Fibroblast of pulmonary artery (primary cell): ENCODE results near the gene GIMAP5.

Experiments used
- DNase-seq: peaks from one replicate; pipeline ENCODE4 v3.0.0-alpha.2; 2010; ENCODE audit warnings: low read depth
- H3K4me3 ChIP-seq: replicated peaks from 2 replicates; pipeline ENCODE4 v1.5.1; 2011; ENCODE audit warnings: low read depth, mild to moderate bottlenecking, control low read depth, low read length, moderate library complexity
- CTCF ChIP-seq: IDR thresholded peaks from 2 replicates; pipeline ENCODE4 v1.5.1; 2011; ENCODE audit warnings: mild to moderate bottlenecking, control low read depth, low read length, inconsistent platforms; ENCODE audit errors: missing control alignments

GIMAP5 gene

GRCh38 chr7:150753239-150753638, 16.0 kb downstream of the GIMAP5 start:
- DNase-seq, result no peak
- TF ChIP-seq CTCF, result no peak

GRCh38 chr7:150753826-150754603, 16.8 kb downstream of the GIMAP5 start:
- no peak overlapping the region for H3K4me3 ChIP-seq
- DNase-seq, result peak; percentile 3
- no peak for TF ChIP-seq CTCF

More at GRCh38 chr7:150753239-150753638, 16.0 kb downstream of the GIMAP5 start:
- H3K4me3 ChIP-seq, result no peak overlapping the region

- H3K4me3 ChIP-seq, result no peak overlapping the region
- DNase-seq, result no peak
- no peak for TF ChIP-seq CTCF
These were observed 17.7 kb downstream of the GIMAP5 start for GRCh38 chr7:150754951-150755350.

- no peak overlapping the region for H3K4me3 ChIP-seq
- DNase-seq, result no peak
- no peak for TF ChIP-seq CTCF
These were observed 18.4 kb downstream of the GIMAP5 start for GRCh38 chr7:150755473-150756099.

- DNase-seq, result no peak
- no peak overlapping the region for H3K4me3 ChIP-seq
- TF ChIP-seq CTCF, result no peak
These were observed 18.9 kb downstream of the GIMAP5 start for GRCh38 chr7:150756166-150756565.

- peak; percentile 9 for TF ChIP-seq CTCF
- no peak overlapping the region for H3K4me3 ChIP-seq
- peak; percentile 3 for DNase-seq
These were observed 19.6 kb downstream of the GIMAP5 start for GRCh38 chr7:150756858-150757257.
